SKM-1 (cell line): ENCODE results near the gene ABHD11.
"Not testable (repeated sequence)": the region's sequence is repeated elsewhere in the genome, so short reads cannot be mapped to it uniquely, and the experiment has no call there.

ENCODE experiments used
- DNase-seq: peaks from one replicate; lab custom pipeline; 2025; ENCODE audit not compliant: unreplicated experiment; lab: John Stamatoyannopoulos, UW

ABHD11 gene

GRCh38 chr7:73746378-73746777, 7.8 kb upstream of the ABHD11 start:
- DNase-seq = no peak

- DNase-seq = no peak
Measured at GRCh38 chr7:73742753-73743641, 4.4 kb upstream of the ABHD11 start.

- DNase-seq = no peak
Measured at GRCh38 chr7:73742338-73742752, 3.7 kb upstream of the ABHD11 start.

- no peak for DNase-seq
Measured at GRCh38 chr7:73741600-73741999, 3.0 kb upstream of the ABHD11 start.

GRCh38 chr7:73740771-73741170, 2.2 kb upstream of the ABHD11 start:
- no peak for DNase-seq

GRCh38 chr7:73740212-73740611, 1.6 kb upstream of the ABHD11 start:
- no peak for DNase-seq

- no peak for DNase-seq
Measured at GRCh38 chr7:73739387-73739767, 775 bp upstream of the ABHD11 start.

- DNase-seq = peak; percentile 65
Measured at GRCh38 chr7:73738220-73738611, 386 bp downstream of the ABHD11 start.

GRCh38 chr7:73737491-73738219, 947 bp downstream of the ABHD11 start:
- DNase-seq = no peak

- DNase-seq = no peak
Measured at GRCh38 chr7:73736885-73737284, 1.7 kb downstream of the ABHD11 start.

- no peak for DNase-seq
Measured at GRCh38 chr7:73735528-73735905, 3.1 kb downstream of the ABHD11 start.

GRCh38 chr7:73734619-73735527, 3.7 kb downstream of the ABHD11 start:
- DNase-seq = peak; percentile 83

GRCh38 chr7:73732397-73732796, 6.2 kb downstream of the ABHD11 start:
- no peak for DNase-seq

GRCh38 chr7:73730485-73730884, 8.1 kb downstream of the ABHD11 start:
- DNase-seq = no peak

GRCh38 chr7:73728551-73728950, 10.1 kb downstream of the ABHD11 start:
- DNase-seq = no peak

- DNase-seq = no peak
Measured at GRCh38 chr7:73727952-73728351, 10.7 kb downstream of the ABHD11 start.

- DNase-seq = no peak
Measured at GRCh38 chr7:73726083-73726466, 12.5 kb downstream of the ABHD11 start.

GRCh38 chr7:73723813-73724212, 14.8 kb downstream of the ABHD11 start:
- DNase-seq = no peak

GRCh38 chr7:73722785-73723184, 15.8 kb downstream of the ABHD11 start:
- no peak for DNase-seq

GRCh38 chr7:73722182-73722581, 16.4 kb downstream of the ABHD11 start:
- not testable (repeated sequence) for DNase-seq

- DNase-seq = no peak
Measured at GRCh38 chr7:73721377-73721817, 17.2 kb downstream of the ABHD11 start.
